CD8-positive, alpha-beta memory T cell (primary cell): ENCODE results near the gene UBE3D. TPM values are rescaled to one million over a fixed set of nuclear protein-coding genes. Genes with fewer than 3 reads are reported as not detected.

Experiments
- CTCF ChIA-PET: fragments of 350-600 bp; sonication (Branson Sonifier 250); formaldehyde crosslinking; loops from one replicate; lab custom pipeline; 2021; ENCODE audit warnings: antibody characterized with exemption; lab: Charles Lee
- POLR2A ChIA-PET: fragments of 350-600 bp; sonication (Branson Sonifier 250); formaldehyde crosslinking; loops from one replicate; lab custom pipeline; 2021; ENCODE audit warnings: antibody characterized with exemption; lab: Charles Lee
- DNase-seq, 5 donors: peaks; one replicate each; pipeline versions ENCODE4 v3.0.0 to v3.0.0-alpha.2; 2020 to 2022; ENCODE audit warnings: mixed read lengths in 1 of 5
- H3K27ac ChIP-seq: one replicate; pipeline ENCODE4 v1.7.0; 2013; ENCODE audit warnings: low read depth, mild to moderate bottlenecking, low read length, moderate library complexity
- H3K27me3 ChIP-seq: 2 replicates; pipeline ENCODE4 v1.7.0; 2013; ENCODE audit warnings: low read length, mild to moderate bottlenecking; ENCODE audit not compliant: insufficient read depth, poor library complexity, severe bottlenecking
- H3K36me3 ChIP-seq: 2 replicates; pipeline ENCODE4 v1.7.0; 2013; ENCODE audit warnings: mild to moderate bottlenecking, low read length, moderate library complexity; ENCODE audit not compliant: insufficient read depth
- H3K4me1 ChIP-seq: 2 replicates; pipeline ENCODE4 v1.7.0; 2013; ENCODE audit warnings: mild to moderate bottlenecking, low read length, moderate library complexity; ENCODE audit not compliant: insufficient read depth
- H3K4me3 ChIP-seq: 2 replicates; pipeline ENCODE4 v1.7.0; 2013; ENCODE audit warnings: mild to moderate bottlenecking, low read length
- H3K9me3 ChIP-seq: 2 replicates; pipeline ENCODE4 v1.7.0; 2013; ENCODE audit warnings: mild to moderate bottlenecking, low read length
- H3K27ac Mint-ChIP-seq, 8 donors: one replicate each; pipeline ENCODE4 v1.8.0; 2020 to 2021; ENCODE audit warnings: mixed read lengths in 8 of 8, mild to moderate bottlenecking in 6 of 8, inconsistent platforms in 3 of 8, moderate library complexity in 3 of 8
- H3K27me3 Mint-ChIP-seq, 2 donors: one replicate each; pipeline ENCODE4 v1.8.0; 2020 to 2021; ENCODE audit warnings: mixed read lengths in 2 of 2, mild to moderate bottlenecking in 1 of 2, moderate library complexity in 1 of 2
- H3K36me3 Mint-ChIP-seq, 3 donors: one replicate each; pipeline ENCODE4 v1.8.0; 2020 to 2021; ENCODE audit warnings: mixed read lengths in 3 of 3, inconsistent platforms in 1 of 3, mild to moderate bottlenecking in 1 of 3
- H3K4me1 Mint-ChIP-seq, 3 donors: one replicate each; pipeline ENCODE4 v1.8.0; 2020 to 2021; ENCODE audit warnings: mixed read lengths in 3 of 3, inconsistent platforms in 1 of 3, mild to moderate bottlenecking in 1 of 3
- H3K4me3 Mint-ChIP-seq, 7 donors: one replicate each; pipeline ENCODE4 v1.8.0; 2020 to 2021; ENCODE audit warnings: mixed read lengths in 7 of 7, mild to moderate bottlenecking in 6 of 7, moderate library complexity in 4 of 7, inconsistent platforms in 2 of 7
- H3K9me3 Mint-ChIP-seq, 5 donors: one replicate each; pipeline ENCODE4 v1.8.0; 2020 to 2022; ENCODE audit warnings: mixed read lengths in 5 of 5, mild to moderate bottlenecking in 3 of 5, moderate library complexity in 2 of 5, inconsistent platforms in 1 of 5
- polyA plus RNA-seq: library from polyadenylated mRNA; unstranded; fragments of 300-500 nt; fragmentation: Illumina TruSeq; gene quantifications from one replicate; pipeline ENCODE4 v1.2.3, GENCODE V29; 2021
- total RNA-seq, 2 experiments: library from RNA; stranded (reverse); gene quantifications; one replicate each; pipeline ENCODE4 v1.2.3, GENCODE V29; 2021

The UBE3D gene
- total and polyA plus RNA-seq, 3 experiments from 2014 or later: 3.9 to 8.1 (median 6.3) TPM

GRCh38 chr6:83092756-83093399 is 27.2 kb upstream of the UBE3D start:
- peaks cover 8 to 50% (median 50%) of the 10 kb centered on the region in 3 donors for H3K4me1 Mint-ChIP-seq
- H3K9me3 Mint-ChIP-seq: peaks cover 0 to 4% (median 0%) of the 10 kb centered on the region in 5 donors
- Histone ChIP-seq H3K36me3 (no peaks in the 10 kb centered on the region), H3K4me3 (no peak overlapping the region), H3K27me3 (no peaks in the 10 kb centered on the region), H3K27ac (no peak overlapping the region), H3K4me1 (no peaks in the 10 kb centered on the region), H3K9me3 (no peaks in the 10 kb centered on the region)
- H3K27me3 Mint-ChIP-seq: no peaks in the 10 kb centered on the region
- ChIA-PET CTCF (interaction anchor here (2.4 kb wide), 1 partner anchor 25 kb away, joined by 12 read pairs; the partner anchor contains the start of gene DOP1A), POLR2A (no interaction called here)
- DNase-seq: no peak
- no peak overlapping the region for H3K4me3 Mint-ChIP-seq
- H3K27ac Mint-ChIP-seq: no peak overlapping the region
- H3K36me3 Mint-ChIP-seq: peaks cover 6 to 11% (median 7%) of the 10 kb centered on the region in 3 donors

GRCh38 chr6:83086751-83087150 is 21.1 kb upstream of the UBE3D start:
- Mint-ChIP-seq H3K27ac (peak overlapping the region in 5 of 8 donors; percentile 1 to 40 (median 29)), H3K27me3 (no peaks in the 10 kb centered on the region), H3K36me3 (peaks cover 3 to 15% (median 11%) of the 10 kb centered on the region in 3 donors), H3K4me1 (peaks cover 25 to 52% (median 51%) of the 10 kb centered on the region in 3 donors), H3K4me3 (peak overlapping the region in 4 of 7 donors; percentile 12 to 42 (median 20)), H3K9me3 (no peaks in the 10 kb centered on the region)
- POLR2A ChIA-PET: no interaction called here
- H3K27me3 ChIP-seq: no peaks in the 10 kb centered on the region
- no peak for DNase-seq
- no peak overlapping the region for H3K27ac ChIP-seq
- no peaks in the 10 kb centered on the region for H3K9me3 ChIP-seq
- CTCF ChIA-PET: interaction anchor here (1.3 kb wide), 1 partner anchor 52 kb away, joined by 3 read pairs; no protein-coding TSS in a partner anchor
- H3K4me3 ChIP-seq: no peak overlapping the region
- H3K36me3 ChIP-seq: no peaks in the 10 kb centered on the region
- no peaks in the 10 kb centered on the region for H3K4me1 ChIP-seq

- Histone ChIP-seq H3K9me3 (no peaks in the 10 kb centered on the region), H3K4me1 (no peaks in the 10 kb centered on the region), H3K4me3 (no peak overlapping the region), H3K36me3 (no peaks in the 10 kb centered on the region), H3K27me3 (no peaks in the 10 kb centered on the region), H3K27ac (no peak overlapping the region)
- H3K27me3 Mint-ChIP-seq: no peaks in the 10 kb centered on the region
- H3K36me3 Mint-ChIP-seq: peaks cover 4 to 13% (median 6%) of the 10 kb centered on the region in 3 donors
- no peak overlapping the region for H3K4me3 Mint-ChIP-seq
- POLR2A ChIA-PET: no interaction called here
- H3K4me1 Mint-ChIP-seq: peaks cover 37 to 67% (median 64%) of the 10 kb centered on the region in 3 donors
- H3K27ac Mint-ChIP-seq: no peak overlapping the region
- no peaks in the 10 kb centered on the region for H3K9me3 Mint-ChIP-seq
- CTCF ChIA-PET: interaction anchor here (2.7 kb wide), 1 partner anchor 17 kb away, joined by 11 read pairs; the partner anchor contains the start of genes DOP1A and UBE3D
- no peak for DNase-seq
Observed at GRCh38 chr6:83083476-83083875, 17.8 kb upstream of the UBE3D start.

GRCh38 chr6:83073615-83074014 is 8.0 kb upstream of the UBE3D start:
- Histone ChIP-seq H3K9me3 (no peaks in the 10 kb centered on the region), H3K36me3 (no peaks in the 10 kb centered on the region), H3K27ac (no peak overlapping the region), H3K27me3 (no peaks in the 10 kb centered on the region), H3K4me3 (no peak overlapping the region), H3K4me1 (peaks cover 6% of the 10 kb centered on the region)
- ChIA-PET POLR2A (interaction anchor here (0.6 kb wide), 1 partner anchor 26 kb away, joined by 6 read pairs; no protein-coding TSS in a partner anchor), CTCF (interaction anchor here (1.3 kb wide), 1 partner anchor 8 kb away, joined by 5 read pairs; the partner anchor contains the start of gene UBE3D)
- peaks cover 20 to 64% (median 32%) of the 10 kb centered on the region in 3 donors for H3K4me1 Mint-ChIP-seq
- no peak overlapping the region for H3K27ac Mint-ChIP-seq
- no peak for DNase-seq
- no peaks in the 10 kb centered on the region for H3K9me3 Mint-ChIP-seq
- no peaks in the 10 kb centered on the region for H3K27me3 Mint-ChIP-seq
- H3K4me3 Mint-ChIP-seq: no peak overlapping the region
- peaks cover 10 to 15% (median 15%) of the 10 kb centered on the region in 3 donors for H3K36me3 Mint-ChIP-seq

- H3K4me1 ChIP-seq: peaks cover 12% of the 10 kb centered on the region
- H3K27ac ChIP-seq: no peak overlapping the region
- H3K36me3 ChIP-seq: no peaks in the 10 kb centered on the region
- CTCF ChIA-PET: no interaction called here
- no peak overlapping the region for H3K4me3 ChIP-seq
- peaks cover 22 to 62% (median 30%) of the 10 kb centered on the region in 3 donors for H3K4me1 Mint-ChIP-seq
- no peaks in the 10 kb centered on the region for H3K9me3 Mint-ChIP-seq
- no peaks in the 10 kb centered on the region for H3K9me3 ChIP-seq
- no peaks in the 10 kb centered on the region for H3K27me3 Mint-ChIP-seq
- no peak overlapping the region for H3K27ac Mint-ChIP-seq
- no peaks in the 10 kb centered on the region for H3K27me3 ChIP-seq
- no peak overlapping the region for H3K4me3 Mint-ChIP-seq
- POLR2A ChIA-PET: no interaction called here
- H3K36me3 Mint-ChIP-seq: peaks cover 9 to 18% (median 15%) of the 10 kb centered on the region in 3 donors
- DNase-seq: no peak
Observed at GRCh38 chr6:83072726-83073125, 7.1 kb upstream of the UBE3D start.

GRCh38 chr6:83071707-83072106 is 6.1 kb upstream of the UBE3D start:
- Histone ChIP-seq H3K4me3 (no peak overlapping the region), H3K4me1 (peaks cover 12% of the 10 kb centered on the region), H3K9me3 (no peaks in the 10 kb centered on the region), H3K27ac (no peak overlapping the region), H3K27me3 (no peaks in the 10 kb centered on the region), H3K36me3 (no peaks in the 10 kb centered on the region)
- Mint-ChIP-seq H3K4me3 (no peak overlapping the region), H3K9me3 (no peaks in the 10 kb centered on the region), H3K27me3 (no peaks in the 10 kb centered on the region), H3K36me3 (peaks cover 4 to 20% (median 11%) of the 10 kb centered on the region in 3 donors), H3K4me1 (peaks cover 24 to 65% (median 28%) of the 10 kb centered on the region in 3 donors), H3K27ac (peak overlapping the region in 2 of 8 donors; percentile 14 to 36)
- ChIA-PET CTCF (no interaction called here), POLR2A (no interaction called here)
- no peak for DNase-seq

GRCh38 chr6:83071023-83071422 is 5.4 kb upstream of the UBE3D start:
- Mint-ChIP-seq H3K27me3 (no peaks in the 10 kb centered on the region), H3K36me3 (peaks cover 4 to 16% (median 4%) of the 10 kb centered on the region in 3 donors), H3K9me3 (no peaks in the 10 kb centered on the region), H3K27ac (peak overlapping the region in 1 of 8 donors; percentile 67), H3K4me1 (peaks cover 27 to 68% (median 32%) of the 10 kb centered on the region in 3 donors), H3K4me3 (no peak overlapping the region)
- DNase-seq: no peak
- Histone ChIP-seq H3K9me3 (no peaks in the 10 kb centered on the region), H3K4me1 (peaks cover 13% of the 10 kb centered on the region), H3K4me3 (no peak overlapping the region), H3K27ac (no peak overlapping the region), H3K27me3 (no peaks in the 10 kb centered on the region), H3K36me3 (no peaks in the 10 kb centered on the region)
- ChIA-PET POLR2A (no interaction called here), CTCF (interaction anchor here (1.3 kb wide), 1 partner anchor 144 kb away, joined by 3 read pairs; no protein-coding TSS in a partner anchor)

- H3K4me1 Mint-ChIP-seq: peaks cover 35 to 74% (median 44%) of the 10 kb centered on the region in 3 donors
- no peaks in the 10 kb centered on the region for H3K27me3 Mint-ChIP-seq
- H3K27ac ChIP-seq: no peak overlapping the region
- H3K4me3 ChIP-seq: no peak overlapping the region
- H3K9me3 ChIP-seq: no peaks in the 10 kb centered on the region
- no peak overlapping the region for H3K4me3 Mint-ChIP-seq
- H3K36me3 Mint-ChIP-seq: peaks cover 0 to 13% (median 0%) of the 10 kb centered on the region in 3 donors
- no peaks in the 10 kb centered on the region for H3K27me3 ChIP-seq
- POLR2A ChIA-PET: no interaction called here
- CTCF ChIA-PET: interaction anchor here (1.3 kb wide), 1 partner anchor 145 kb away, joined by 3 read pairs; no protein-coding TSS in a partner anchor
- no peaks in the 10 kb centered on the region for H3K36me3 ChIP-seq
- H3K4me1 ChIP-seq: peaks cover 21% of the 10 kb centered on the region
- DNase-seq: no peak
- H3K27ac Mint-ChIP-seq: no peak overlapping the region
- H3K9me3 Mint-ChIP-seq: no peaks in the 10 kb centered on the region
Observed at GRCh38 chr6:83069633-83070032, 4.0 kb upstream of the UBE3D start.
